ENCODE measurements around the gene SPIN4.
"Not testable (repeated sequence)": the region's sequence is repeated elsewhere in the genome, so short reads cannot be mapped to it uniquely, and the experiment has no call there.

SPIN4 gene

GRCh38 chrX:63350941-63351616 is at the start of gene SPIN4:
Gene SPIN4 (minus strand): TSS chrX:63351332. CDS start chrX:63350819, 513 bp downstream.
- no peak for FAIRE-seq

- FAIRE-seq: no peak
Measured at GRCh38 chrX:63400340-63400739, 49.2 kb upstream of the SPIN4 start.

- no peak for FAIRE-seq
Measured at GRCh38 chrX:63394872-63395271, 43.7 kb upstream of the SPIN4 start.

- not testable (repeated sequence) for FAIRE-seq
Measured at GRCh38 chrX:63393094-63393493, 42.0 kb upstream of the SPIN4 start.

- no peak for FAIRE-seq
Measured at GRCh38 chrX:63387411-63387810, 36.3 kb upstream of the SPIN4 start.

- not testable (repeated sequence) for FAIRE-seq
Measured at GRCh38 chrX:63384263-63384662, 33.1 kb upstream of the SPIN4 start.

- FAIRE-seq: not testable (repeated sequence)
Measured at GRCh38 chrX:63373012-63373411, 21.9 kb upstream of the SPIN4 start.

GRCh38 chrX:63367699-63368098 is 16.6 kb upstream of the SPIN4 start:
- FAIRE-seq: not testable (repeated sequence)

GRCh38 chrX:63363788-63364187 is 12.7 kb upstream of the SPIN4 start:
- FAIRE-seq: no peak

GRCh38 chrX:63361494-63361893 is 10.4 kb upstream of the SPIN4 start:
- FAIRE-seq: no peak

GRCh38 chrX:63354484-63354883 is 3.4 kb upstream of the SPIN4 start:
- no peak for FAIRE-seq

GRCh38 chrX:63350465-63350877 is 661 bp downstream of the SPIN4 start:
- no peak for FAIRE-seq

GRCh38 chrX:63349307-63349706 is 1.8 kb downstream of the SPIN4 start:
- no peak for FAIRE-seq

- no peak for FAIRE-seq
Measured at GRCh38 chrX:63330681-63331080, 20.5 kb downstream of the SPIN4 start.

- FAIRE-seq: no peak
Measured at GRCh38 chrX:63327788-63328187, 23.3 kb downstream of the SPIN4 start.

- no peak for FAIRE-seq
Measured at GRCh38 chrX:63299596-63299995, 51.5 kb downstream of the SPIN4 start.

Data from endometrium (tissue), 2 donors.